K562 (cell line): ENCODE data around the gene ANKRD10. TPM values are rescaled to one million over a fixed set of nuclear protein-coding genes. Genes with fewer than 3 reads are reported as not detected.

ENCODE experiments used
- ATAC-seq: fragments of 200-7000 bp; cut with Tn5 transposase; 3 replicates; pipeline ENCODE4 v1.9.1; 2020; ENCODE audit warnings: moderate library complexity
- BruUV-seq: library from RNA; stranded (reverse); fragments of 400-500 nt; replicated peaks from 2 replicates; lab custom pipeline; 2021; lab: Mats Ljungman, UMichigan
- CTCF ChIA-PET: fragments of 300-600 bp; formaldehyde crosslinking; extraction: SDS; loops from one replicate; lab custom pipeline; 2021; ENCODE audit warnings: low intra/inter-chr PET ratio; lab: Yijun Ruan, JAX
- POLR2A ChIA-PET: fragments of 300-600, 350-650 bp; sonication (Branson Sonifier 250); formaldehyde crosslinking; extraction: SDS; loops from one replicate; lab custom pipeline; 2021; ENCODE audit warnings: antibody characterized with exemption, inconsistent platforms; lab: Yijun Ruan, JAX
- DNase-seq, 4 experiments: peaks; one replicate each; pipeline versions ENCODE4 v3.0.0 to v3.0.0-alpha.2; 2011 to 2018; ENCODE audit warnings: low spot score in 3 of 4, mixed read lengths in 3 of 4; ENCODE audit errors: extremely low read depth in 1 of 4
- FAIRE-seq: peaks from 2 replicates; lab custom pipeline; 2011; peaks lifted over from hg19 to GRCh38; lab: Jason Lieb, UNC
- H2AFZ ChIP-seq: 2 replicates; pipeline ENCODE4 v1.6.0; 2011; ENCODE audit warnings: low read depth, low read length, control low read depth, inconsistent platforms
- H3K27ac ChIP-seq: fragments of 200-600 bp; 3 replicates; pipeline ENCODE4 v1.8.0; 2011; ENCODE audit warnings: low read depth, mild to moderate bottlenecking, control low read depth, inconsistent platforms, low read length, moderate library complexity, mixed read lengths; ENCODE audit errors: extremely low read depth
- H3K27me3 ChIP-seq, 2 experiments: fragments of 300-600 bp in 1 of 2; 2 replicates in 1 of 2; 3 replicates in 1 of 2; pipeline versions ENCODE4 v1.6.0 to v1.8.0; 2011; ENCODE audit warnings: inconsistent platforms in 2 of 2, low read length in 2 of 2, mild to moderate bottlenecking in 1 of 2, mixed read lengths in 1 of 2, moderate library complexity in 1 of 2; ENCODE audit not compliant: control insufficient read depth in 2 of 2, insufficient read depth in 2 of 2
- H3K36me3 ChIP-seq: fragments of 300-600 bp; 3 replicates; pipeline ENCODE4 v1.8.0; 2011; ENCODE audit warnings: mild to moderate bottlenecking, low read length, inconsistent platforms; ENCODE audit not compliant: control insufficient read depth, insufficient read depth
- H3K4me1 ChIP-seq, 2 experiments: fragments of 200-600 bp in 1 of 2; replicated peaks in 1 of 2; 2 replicates in 1 of 2; 3 replicates in 1 of 2; pipeline versions ENCODE4 v1.5.1 to v1.8.0; 2011; ENCODE audit warnings: inconsistent platforms in 2 of 2, low read length in 2 of 2, mild to moderate bottlenecking in 1 of 2, mixed read lengths in 1 of 2, moderate library complexity in 1 of 2; ENCODE audit not compliant: control insufficient read depth in 2 of 2, insufficient read depth in 2 of 2
- H3K4me2 ChIP-seq: 2 replicates; pipeline ENCODE4 v1.6.1; 2011; ENCODE audit warnings: low read length, control low read depth, inconsistent platforms, mixed read lengths; ENCODE audit not compliant: insufficient read depth
- H3K4me3 ChIP-seq: fragments of 200-600 bp; sonication (generic), shearing (Covaris generic); 2 replicates; pipeline ENCODE4 v1.5.1; 2016; ENCODE audit warnings: control low read depth, inconsistent platforms
- H3K79me2 ChIP-seq: fragments of 200-600 bp; 3 replicates; pipeline ENCODE4 v1.8.0; 2011; ENCODE audit warnings: low read length, inconsistent platforms; ENCODE audit not compliant: control insufficient read depth, insufficient read depth
- H3K9ac ChIP-seq, 2 experiments: 2 replicates each; pipeline versions ENCODE4 v1.6.0 to v1.6.1; 2011; ENCODE audit warnings: low read depth in 2 of 2, low read length in 2 of 2, control low read depth in 1 of 2, inconsistent platforms in 1 of 2, mild to moderate bottlenecking in 1 of 2, mixed read lengths in 1 of 2; ENCODE audit not compliant: insufficient read depth in 1 of 2
- H3K9me1 ChIP-seq: one replicate; pipeline ENCODE4 v1.6.0; 2011; ENCODE audit warnings: inconsistent platforms, mild to moderate bottlenecking, low read length, moderate library complexity; ENCODE audit not compliant: control insufficient read depth, insufficient read depth
- H3K9me3 ChIP-seq: replicated peaks from 2 replicates; pipeline ENCODE4 v1.5.1; 2011; ENCODE audit warnings: low read depth, low read length, inconsistent platforms; ENCODE audit not compliant: control insufficient read depth, insufficient read depth
- H4K20me1 ChIP-seq: replicated peaks from 2 replicates; pipeline ENCODE4 v1.6.1; 2011; ENCODE audit warnings: low read length, inconsistent platforms, mixed read lengths; ENCODE audit not compliant: control insufficient read depth, insufficient read depth
- CBFA2T2 ChIP-seq: fragments of 450-650 bp; conservative IDR thresholded peaks from 2 replicates; pipeline ENCODE4 v1.6.1; 2017; ENCODE audit warnings: mild to moderate bottlenecking
- CBFA2T3 ChIP-seq: fragments of 450-650 bp; IDR thresholded peaks from 2 replicates; pipeline ENCODE4 v1.6.1; 2017
- CBFB ChIP-seq: sonication (generic); formaldehyde crosslinking; IDR thresholded peaks from 2 replicates; pipeline ENCODE4 v1.4.0; 2020; ENCODE audit warnings: mild to moderate bottlenecking, missing genetic modification reagents
- CHCHD3 ChIP-seq: fragments of 250-450 bp; sonication (Bioruptor Pico); IDR thresholded peaks from 2 replicates; pipeline ENCODE4 v2.1.2; 2022; ENCODE audit warnings: mild to moderate bottlenecking
- CREB3 ChIP-seq: fragments of 450-650 bp; conservative IDR thresholded peaks from 2 replicates; pipeline ENCODE4 v1.6.1; 2016; ENCODE audit warnings: missing genetic modification characterization, low read depth, mild to moderate bottlenecking, missing compliant biosample characterization, moderate library complexity
- ERF ChIP-seq: fragments of 450-650 bp; formaldehyde crosslinking; IDR thresholded peaks from 2 replicates; pipeline ENCODE4 v1.4.0; 2020; ENCODE audit warnings: mild to moderate bottlenecking, mixed read lengths
- MTA2 ChIP-seq: fragments of 450-650 bp; IDR thresholded peaks from 2 replicates; pipeline ENCODE4 v1.6.1; 2016; ENCODE audit warnings: low read depth
- SMAD3 ChIP-seq: fragments of 450-650 bp; formaldehyde crosslinking; conservative IDR thresholded peaks from 2 replicates; pipeline ENCODE4 v1.4.0; 2020; ENCODE audit warnings: mild to moderate bottlenecking
- WGBS: fragments of 100-300 bp; shearing (Covaris generic); methylation state at CpG from one replicate; pipeline ENCODE4 v1.1.6; 2016; ENCODE audit warnings: low coverage, mixed read lengths; ENCODE audit not compliant: insufficient coverage; ENCODE audit errors: missing lambda C conversion rate; 5-methylcytosine and 5-hydroxymethylcytosine counted together
- in situ Hi-C: fragments of 300-500 bp; cut with MboI; formaldehyde crosslinking; loops from 4 replicates; pipeline ENCODE4 v1.15.0; 2018; ENCODE audit warnings: inconsistent platforms, mixed read lengths
- intact Hi-C: fragments of 100-400 bp; cut with micrococcal nuclease; formaldehyde crosslinking; loops from 2 replicates; pipeline ENCODE4 v1.14.2; 2022
- polyA plus RNA-seq, 8 experiments: library from polyadenylated mRNA; depleted of rRNA in 4 of 8; stranded (reverse) in 5 of 8; unstranded in 3 of 8; fragments of >200 nt; fragmentation: Nextera tagmentation in 2 of 8; fragmentation: Illumina TruSeq in 1 of 8; extraction: Ambion mirVana in 2 of 8; extraction: Trizol in 1 of 8; gene quantifications; 2 replicates each; pipeline versions ENCODE4 v1.2.1 to v1.2.3, GENCODE V29; 2011 to 2014; ENCODE audit warnings: inconsistent platforms in 1 of 8, missing spikeins in 1 of 8
- total RNA-seq, 7 experiments: library from RNA; depleted of rRNA in 6 of 7; stranded (reverse); fragments of >200 nt in 6 of 7; fragmentation: Illumina TruSeq in 2 of 7; extraction: Trizol in 2 of 7; gene quantifications; 2 replicates each; pipeline versions ENCODE4 v1.2.1 to v1.2.3, GENCODE V29; 2011 to 2021; ENCODE audit warnings: low replicate concordance in 1 of 7
- TF ChIP-seq, protein P1 (sequence below): fragments of 450-650 bp; IDR thresholded peaks from 2 replicates; pipeline ENCODE4 v1.7.1; 2018; ENCODE audit warnings: mild to moderate bottlenecking, low read depth; ENCODE audit not compliant: partially characterized antibody

The ANKRD10 gene
- total and polyA plus RNA-seq, 9 of the 15 experiments (the other 6 are each of a cell fraction or from before 2014, with no cell fraction given), result 21.7 to 183 (median 45.0) TPM

DNA sequence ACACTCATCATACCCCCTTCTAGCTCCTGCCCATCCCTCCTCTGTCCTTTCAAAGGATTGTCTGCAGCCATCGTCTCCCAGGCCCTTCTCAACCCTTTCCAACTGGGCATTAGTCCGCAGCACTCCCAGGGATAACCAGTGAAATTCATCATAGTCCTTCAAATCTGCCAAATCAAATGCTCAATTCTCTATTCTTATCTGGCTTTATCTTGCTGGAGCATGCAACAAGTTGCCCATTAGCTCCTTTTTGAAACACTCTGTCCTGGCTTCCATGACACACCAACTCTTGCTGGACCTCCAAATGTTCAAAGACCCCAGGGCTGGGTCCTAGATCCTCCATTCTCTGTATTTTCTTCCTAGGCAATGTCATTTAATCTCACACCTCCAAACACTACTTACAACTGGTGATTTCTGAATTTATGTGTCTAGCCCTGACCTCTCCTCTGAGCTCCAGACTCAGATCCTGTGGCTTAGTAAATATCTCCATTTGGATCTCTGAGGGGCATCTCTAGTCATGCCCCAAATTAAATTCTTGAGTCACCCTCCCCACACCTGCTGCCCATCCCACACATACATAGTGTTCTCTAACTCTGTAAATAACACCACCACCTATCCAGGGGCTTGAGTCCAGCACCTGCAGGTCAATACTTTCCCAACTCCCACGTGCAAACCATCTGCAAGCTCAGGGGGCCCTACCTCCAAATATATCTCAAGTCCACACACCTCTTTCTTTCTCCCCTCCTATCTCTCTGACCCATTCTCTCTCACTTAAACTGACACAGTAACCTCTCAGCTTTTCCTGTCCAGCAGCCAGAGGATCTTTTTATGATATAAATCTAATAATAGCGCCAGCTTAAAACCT, 9.1 kb upstream of the ANKRD10 start:
- Histone ChIP-seq H4K20me1 (no peaks in the 10 kb centered on the region), H3K9ac (no peak overlapping the region), H3K36me3 (no peaks in the 10 kb centered on the region), H3K4me2 (no peak overlapping the region), H3K9me3 (no peaks in the 10 kb centered on the region; the same call in 1 of the 2 replicates), H2AFZ (no peak overlapping the region), H3K9me1 (no peaks in the 10 kb centered on the region), H3K4me3 (no peak overlapping the region), H3K79me2 (no peaks in the 10 kb centered on the region), H3K4me1 (peaks cover 0 to 3% of the 10 kb centered on the region in 2 experiments; a peak in 3 of 5 replicates), H3K27ac (no peak overlapping the region), H3K27me3 (no peaks in the 10 kb centered on the region)
- no peak for DNase-seq
- ATAC-seq, result no peak
- BruUV-seq, result no TSS peak
- FAIRE-seq, result no peak
- POLR2A ChIA-PET, result interaction anchor here (0.5 to 1.1 kb wide), 4 partner anchors 9 to 129 kb away, joined by 3 read pairs; partner anchors contain the start of gene ANKRD10
- CTCF ChIA-PET, result no interaction called here
- intact Hi-C loops, result loop anchor here (2.0 kb wide), 1 partner anchor 95 kb away; no protein-coding TSS in a partner anchor
- WGBS, result 37% methylated on average over 4 of the region's 4 CpGs
- in situ Hi-C loops, result loop anchor here (10.0 kb wide), 1 partner anchor 89 kb away; no protein-coding TSS in a partner anchor
- TF ChIP-seq SMAD3 (CRISPR knock-in tag) (no peak), CHCHD3 (CRISPR knock-in tag) (no peak), CBFA2T2 (0 out of 2 replicates have a peak, but pooled peaks have one; percentile 18), ERF (CRISPR knock-in tag) (no peak), MTA2 (no peak), CBFA2T3 (peak; percentile 49; the same call in 1 of the 2 replicates), CBFB (CRISPR knock-in tag) (no peak), CREB3 (tag) (no peak)
- TF ChIP-seq, protein P1, sequence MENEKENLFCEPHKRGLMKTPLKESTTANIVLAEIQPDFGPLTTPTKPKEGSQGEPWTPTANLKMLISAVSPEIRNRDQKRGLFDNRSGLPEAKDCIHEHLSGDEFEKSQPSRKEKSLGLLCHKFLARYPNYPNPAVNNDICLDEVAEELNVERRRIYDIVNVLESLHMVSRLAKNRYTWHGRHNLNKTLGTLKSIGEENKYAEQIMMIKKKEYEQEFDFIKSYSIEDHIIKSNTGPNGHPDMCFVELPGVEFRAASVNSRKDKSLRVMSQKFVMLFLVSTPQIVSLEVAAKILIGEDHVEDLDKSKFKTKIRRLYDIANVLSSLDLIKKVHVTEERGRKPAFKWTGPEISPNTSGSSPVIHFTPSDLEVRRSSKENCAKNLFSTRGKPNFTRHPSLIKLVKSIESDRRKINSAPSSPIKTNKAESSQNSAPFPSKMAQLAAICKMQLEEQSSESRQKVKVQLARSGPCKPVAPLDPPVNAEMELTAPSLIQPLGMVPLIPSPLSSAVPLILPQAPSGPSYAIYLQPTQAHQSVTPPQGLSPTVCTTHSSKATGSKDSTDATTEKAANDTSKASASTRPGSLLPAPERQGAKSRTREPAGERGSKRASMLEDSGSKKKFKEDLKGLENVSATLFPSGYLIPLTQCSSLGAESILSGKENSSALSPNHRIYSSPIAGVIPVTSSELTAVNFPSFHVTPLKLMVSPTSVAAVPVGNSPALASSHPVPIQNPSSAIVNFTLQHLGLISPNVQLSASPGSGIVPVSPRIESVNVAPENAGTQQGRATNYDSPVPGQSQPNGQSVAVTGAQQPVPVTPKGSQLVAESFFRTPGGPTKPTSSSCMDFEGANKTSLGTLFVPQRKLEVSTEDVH, result no peak
